Activated CD8-positive, alpha-beta memory T cell treated with anti-CD3 and anti-CD28 coated beads for 4 hours (primary cell): ENCODE results near the gene CMIP.
A peak's percentile ranks its signal among the peaks of the same experiment; 100 is the strongest.

Experiments
- DNase-seq, 2 donors: peaks; one replicate each; pipeline ENCODE4 v3.0.0-alpha.2; 2020; ENCODE audit warnings: low read depth in 2 of 2

Gene CMIP

GRCh38 chr16:81620029-81620428 is 175.4 kb downstream of the CMIP start:
- DNase-seq = no peak

DNA sequence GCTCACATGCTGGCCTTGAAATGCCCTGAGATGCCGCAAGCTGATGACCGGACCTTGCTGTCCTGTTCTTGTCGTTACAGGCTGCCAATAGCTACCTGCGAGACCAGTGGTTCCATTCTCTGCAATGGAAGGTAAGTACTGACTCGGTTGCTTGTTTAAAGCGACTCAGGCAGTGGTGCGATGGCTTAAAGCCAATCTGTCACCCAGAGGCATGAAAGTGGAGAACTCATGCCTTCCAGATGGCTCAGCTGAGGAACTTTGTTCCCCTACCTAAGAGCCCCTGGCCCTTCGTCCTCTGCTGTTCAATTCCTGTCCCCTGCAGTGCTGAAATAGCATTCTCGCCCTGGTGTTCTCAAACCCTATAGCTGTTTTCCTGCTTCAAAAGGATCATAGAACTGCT is 176.2 kb downstream of the CMIP start:
- no peak for DNase-seq

- no peak for DNase-seq
Observed at GRCh38 chr16:81621496-81621895, 176.9 kb downstream of the CMIP start.

- peak in 1 of 2 donors; percentile 41 for DNase-seq
Observed at GRCh38 chr16:81623365-81624102, 178.9 kb downstream of the CMIP start.

DNA sequence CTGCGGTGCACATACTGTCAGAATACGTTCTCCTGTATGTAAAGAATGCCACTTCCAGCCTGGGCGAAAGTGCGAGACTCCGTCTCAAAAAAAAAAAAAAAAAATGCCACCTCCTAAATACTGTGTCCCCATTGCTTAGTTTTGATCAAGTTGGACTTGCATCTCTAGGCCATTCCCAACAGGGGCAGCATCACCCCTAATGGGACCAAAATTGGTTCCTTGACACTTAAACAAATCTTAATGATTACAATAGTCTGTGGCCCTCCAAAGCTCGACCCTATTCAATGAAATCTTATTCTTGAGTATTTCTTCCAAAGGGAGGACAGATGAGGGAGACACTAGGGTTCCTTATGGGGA is 179.8 kb downstream of the CMIP start:
- DNase-seq = no peak

DNA sequence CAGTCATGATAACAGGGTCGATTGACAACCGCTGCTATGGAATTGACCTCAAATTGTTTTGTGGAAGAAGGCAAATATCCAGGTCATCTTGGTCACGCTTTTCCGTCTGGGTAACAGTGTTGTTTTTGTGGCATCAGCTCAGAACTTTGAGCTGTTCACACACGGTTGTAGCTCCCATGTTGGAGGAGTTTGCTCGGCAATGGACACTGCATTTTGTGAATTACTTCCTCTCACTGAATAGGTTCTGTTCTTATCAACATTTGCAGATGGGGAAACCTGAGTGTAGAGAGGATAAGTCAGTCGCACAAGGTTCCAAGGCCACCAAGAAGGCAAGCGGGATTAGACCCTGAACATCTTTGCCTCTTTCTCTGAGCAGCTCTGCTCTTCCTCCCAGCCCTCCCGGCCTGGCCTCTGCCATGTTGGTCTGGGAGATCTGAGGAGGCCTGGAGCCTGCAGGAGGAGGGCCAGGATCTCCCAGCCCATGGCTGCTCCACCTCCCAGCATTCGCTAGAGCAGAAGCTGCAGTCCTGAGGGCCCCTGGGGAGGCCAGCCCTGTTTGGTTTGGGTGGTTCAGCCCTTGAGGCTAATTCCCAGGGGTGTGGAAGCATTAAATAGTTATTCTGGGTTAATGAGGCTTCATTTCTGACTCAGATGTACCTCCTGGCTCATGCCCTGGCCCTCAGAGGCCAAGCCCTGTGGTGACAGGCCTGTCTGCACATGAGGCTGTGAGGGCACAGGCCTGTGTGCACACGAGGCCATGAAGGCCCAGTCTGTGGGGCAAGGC is 180.3 kb downstream of the CMIP start:
- no peak for DNase-seq

DNA sequence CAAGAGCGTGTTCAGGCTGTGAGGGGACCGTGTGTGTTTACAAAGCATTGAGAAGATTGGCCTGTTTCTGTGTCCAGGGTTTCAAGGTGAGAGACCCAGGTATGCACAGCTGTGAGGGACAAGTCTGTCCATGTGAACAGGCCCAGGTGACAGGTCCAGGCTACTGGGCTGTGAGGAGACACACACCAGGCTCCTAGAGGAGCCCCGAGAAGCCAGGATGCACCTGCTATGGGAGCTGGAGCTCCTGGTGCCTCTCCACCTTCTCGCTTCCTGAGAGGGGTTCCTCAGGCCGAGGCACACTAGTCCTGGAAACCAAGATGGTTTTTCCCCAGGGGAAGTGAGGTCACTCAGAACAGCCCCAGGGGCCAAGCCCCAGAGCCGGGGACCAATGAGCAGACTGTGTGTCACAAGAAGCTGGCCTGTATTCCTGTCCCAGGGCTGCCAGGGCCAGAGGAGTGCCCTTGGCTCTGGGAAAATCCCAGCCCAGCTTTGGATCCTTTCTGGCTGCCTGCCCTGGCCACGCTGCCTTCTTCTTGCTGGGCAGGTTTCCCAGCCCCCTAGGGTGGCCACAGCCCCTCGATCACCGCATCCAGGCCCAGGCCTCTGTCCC is 181.0 kb downstream of the CMIP start:
- no peak for DNase-seq

DNA sequence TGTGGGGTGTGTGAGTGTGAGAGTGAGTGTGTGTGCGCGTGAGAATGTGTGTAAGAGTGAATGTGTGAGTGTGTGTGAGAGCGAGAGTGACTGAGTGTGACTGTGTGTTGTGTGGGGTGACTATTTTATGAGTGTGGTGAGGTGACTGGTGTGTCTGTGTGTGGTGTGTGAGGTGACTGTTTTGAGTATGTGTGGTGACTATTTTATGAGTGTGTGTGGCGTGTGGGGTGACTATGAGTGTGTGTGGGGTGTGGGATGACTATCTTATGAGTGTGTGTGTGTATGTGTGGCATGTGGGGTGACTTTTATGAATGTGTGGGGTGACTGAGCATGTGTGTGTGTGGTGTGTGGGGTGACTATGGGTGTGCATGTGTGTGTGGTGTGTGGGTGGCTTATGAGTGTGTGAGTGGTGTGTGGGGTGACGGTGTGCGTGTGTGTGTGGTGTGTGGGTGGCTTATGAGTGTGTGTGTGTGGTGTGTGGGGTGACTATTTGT is 181.6 kb downstream of the CMIP start:
- no peak for DNase-seq

DNA sequence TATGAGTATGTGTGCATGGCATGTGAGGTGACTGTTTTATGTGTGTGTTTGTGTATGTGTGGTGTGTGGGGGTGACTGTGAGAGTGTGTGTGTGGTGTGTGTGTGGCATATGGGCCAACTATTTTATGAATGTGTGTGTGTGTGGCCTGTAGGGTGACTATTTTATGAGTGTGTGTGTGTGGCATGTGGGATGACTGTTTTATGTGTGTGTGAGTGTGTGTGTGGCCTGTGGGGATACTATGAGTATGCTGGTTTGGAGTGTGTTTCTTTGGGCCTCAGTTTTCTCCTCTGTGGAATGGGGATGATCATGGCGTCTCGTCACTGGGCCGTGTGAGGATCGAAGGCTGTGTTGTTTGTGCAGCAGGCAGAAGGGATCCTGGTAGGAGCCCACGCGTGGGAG is 182.4 kb downstream of the CMIP start:
- no peak for DNase-seq

GRCh38 chr16:81627729-81628244 is 183.2 kb downstream of the CMIP start:
- no peak for DNase-seq

DNA sequence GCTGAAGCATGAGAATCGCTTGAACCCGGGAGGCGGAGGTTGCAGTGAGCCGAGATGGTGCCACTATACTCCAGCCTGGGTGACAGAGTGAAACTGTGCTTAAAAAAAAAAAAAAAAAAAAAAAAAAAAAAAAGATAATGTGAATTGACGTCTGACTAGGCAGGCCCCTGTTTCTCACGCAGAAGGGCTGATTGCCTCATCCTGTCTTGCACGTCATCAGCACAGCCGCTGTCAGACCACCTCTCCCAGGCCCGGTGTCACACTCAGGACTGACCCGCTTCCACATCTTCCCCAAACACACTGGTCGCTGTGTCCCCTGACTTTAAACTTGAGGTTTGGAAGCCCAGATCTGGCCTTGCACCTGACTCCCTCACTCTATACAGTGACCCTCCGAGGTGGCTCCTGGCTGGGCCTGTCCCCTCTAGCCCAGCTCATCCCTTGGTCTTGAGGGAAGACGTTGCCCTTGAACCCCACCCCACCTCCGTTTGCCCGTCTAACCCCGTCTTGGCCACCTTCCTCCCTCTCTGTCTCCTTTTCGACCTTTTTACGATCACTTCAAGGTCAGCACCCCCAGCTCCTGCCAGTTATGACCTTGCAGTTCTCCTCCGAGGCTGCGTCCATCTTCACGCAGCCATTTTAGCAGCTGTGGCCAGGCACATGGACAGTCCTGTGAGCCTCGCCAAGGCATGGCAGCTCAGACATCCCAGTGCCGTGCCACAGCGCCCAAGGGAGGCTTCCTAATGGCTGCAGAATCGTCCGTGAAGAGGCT is 184.6 kb downstream of the CMIP start:
- DNase-seq = no peak

DNA sequence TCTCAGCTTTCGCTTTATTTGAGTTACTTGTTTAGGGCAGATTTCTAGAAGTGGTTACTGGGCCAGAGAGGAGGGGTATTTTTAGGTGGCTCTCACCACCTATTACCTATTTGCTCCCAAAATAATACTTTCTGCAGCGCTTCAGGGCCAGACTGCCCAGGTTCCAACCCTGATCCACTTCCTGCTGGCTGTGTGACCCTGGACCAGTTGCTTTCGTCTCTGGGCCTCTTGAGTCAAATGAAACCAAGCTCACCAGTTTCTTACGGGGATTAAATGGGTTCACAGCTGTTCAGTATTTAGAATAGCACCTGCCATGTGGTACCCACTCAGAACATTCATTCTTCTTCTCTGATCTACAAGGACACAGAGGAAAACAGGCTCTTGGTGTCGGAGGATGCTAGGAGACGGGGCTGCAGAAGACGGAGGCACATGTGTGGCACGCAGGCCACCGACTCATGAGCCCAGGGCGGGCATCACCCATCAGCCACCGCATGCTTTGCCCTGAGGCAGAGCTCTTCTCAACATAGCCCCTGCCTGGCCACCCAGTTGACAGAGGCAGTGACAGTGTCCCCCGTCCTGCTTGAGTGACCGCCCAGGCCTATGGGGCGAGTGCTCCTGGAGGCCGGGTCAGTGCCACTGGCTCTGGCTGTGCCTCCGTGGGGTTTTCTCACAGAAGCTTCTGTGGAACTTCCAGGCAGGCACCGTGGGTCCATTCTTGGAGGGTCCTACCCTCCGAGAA is 185.5 kb downstream of the CMIP start:
- DNase-seq = no peak

DNA sequence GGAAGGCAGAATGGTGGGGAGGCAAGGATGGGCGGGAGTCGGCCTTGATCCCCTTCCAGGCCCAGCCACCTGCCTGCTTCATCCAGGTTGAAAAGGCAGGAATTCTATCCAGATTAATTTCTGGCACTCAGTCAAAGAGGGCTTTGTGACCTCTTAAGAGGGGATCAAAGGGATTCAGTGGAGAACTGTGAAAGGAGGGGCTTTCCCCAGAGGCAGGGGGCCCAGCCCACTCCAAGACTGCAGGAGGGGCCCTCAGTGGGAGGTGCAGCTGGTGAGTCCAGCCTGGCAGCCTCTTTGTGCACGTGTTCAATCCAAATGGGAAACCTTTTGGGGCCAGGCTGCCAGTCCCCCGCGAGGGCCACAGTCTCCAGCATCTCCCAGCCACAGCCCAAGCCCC is 186.0 kb downstream of the CMIP start:
- no peak for DNase-seq

GRCh38 chr16:81632392-81633146 is 188.0 kb downstream of the CMIP start:
- DNase-seq = peak; percentile 61 to 71

DNA sequence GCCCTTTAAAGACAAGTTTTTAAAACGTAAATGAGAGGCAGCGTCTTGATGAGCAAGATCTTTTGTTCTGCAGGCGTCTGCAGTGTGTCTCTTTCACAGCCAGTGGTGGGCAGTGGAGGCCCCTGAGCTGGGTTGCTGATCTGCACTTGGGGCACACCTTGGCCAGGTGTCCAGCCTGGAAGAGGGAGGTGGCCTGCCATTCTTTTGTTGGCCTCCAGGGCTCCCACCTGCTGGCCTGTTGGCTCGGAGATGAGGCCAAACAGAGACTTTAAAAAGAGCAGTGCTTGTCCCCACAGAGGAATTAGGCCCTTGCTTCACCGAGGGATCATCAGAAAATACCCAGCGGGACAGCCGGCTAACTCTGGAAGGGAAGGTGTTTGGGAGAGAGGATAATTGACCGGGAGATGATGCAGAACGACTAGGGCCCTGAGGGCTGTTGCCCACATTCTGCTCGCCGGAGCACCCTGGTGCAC is 188.6 kb downstream of the CMIP start:
- no peak for DNase-seq

DNA sequence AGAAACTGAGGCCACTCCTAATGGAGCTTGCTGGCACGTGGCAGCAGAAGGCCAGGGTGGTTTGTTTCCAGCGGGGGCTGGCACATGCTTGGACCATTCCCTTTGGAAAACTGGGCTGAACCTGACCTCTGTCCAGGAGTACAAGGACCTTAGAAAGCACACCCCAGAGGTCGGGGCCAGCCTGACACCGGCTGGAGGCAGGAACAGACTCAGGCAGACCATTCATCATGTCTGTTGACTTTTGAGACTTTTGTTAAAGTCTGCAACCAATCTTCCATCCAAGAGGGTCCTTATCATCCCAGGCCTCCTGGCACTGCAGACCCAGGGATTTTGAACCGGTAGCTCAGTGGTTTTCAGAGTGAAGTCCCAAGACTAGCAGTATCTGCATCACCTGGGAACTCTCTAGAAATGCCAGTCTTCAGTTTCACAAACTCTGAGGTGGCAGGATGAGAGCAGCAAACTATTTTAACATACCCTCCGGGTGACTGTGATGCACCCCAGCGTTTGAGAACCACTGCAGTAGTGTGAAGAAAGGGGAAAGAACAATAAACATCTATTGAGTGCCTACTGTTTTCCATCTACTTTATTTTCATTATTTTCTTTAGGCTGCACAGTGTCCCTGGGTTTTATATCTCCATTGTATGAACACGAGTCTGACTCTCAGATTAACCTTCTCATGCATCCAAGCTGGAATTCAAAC is 189.2 kb downstream of the CMIP start:
- no peak for DNase-seq

- DNase-seq = no peak
Observed at GRCh38 chr16:81634380-81635062, 189.9 kb downstream of the CMIP start.

GRCh38 chr16:81635063-81635937 is 190.7 kb downstream of the CMIP start:
- DNase-seq = no peak
